Effector CD8-positive, alpha-beta T cell (primary cell): ENCODE data around the gene BSPRY.
"Not testable (repeated sequence)": the region's sequence is repeated elsewhere in the genome, so short reads cannot be mapped to it uniquely, and the experiment has no call there.

ENCODE experiments used
- DNase-seq: peaks from one replicate; lab custom pipeline; 2025; lab: John Stamatoyannopoulos, UW

BSPRY gene

GRCh38 chr9:113341712-113342410 is 7.5 kb upstream of the BSPRY start:
- no peak for DNase-seq

- DNase-seq: no peak
These were observed 5.6 kb upstream of the BSPRY start for GRCh38 chr9:113343732-113344231.

- DNase-seq: no peak
These were observed 4.2 kb upstream of the BSPRY start for GRCh38 chr9:113345190-113345589.

GRCh38 chr9:113345671-113346070 is 3.7 kb upstream of the BSPRY start:
- no peak for DNase-seq

- DNase-seq: no peak
These were observed 904 bp upstream of the BSPRY start for GRCh38 chr9:113348437-113348836.

- DNase-seq: no peak
These were observed 286 bp upstream of the BSPRY start for GRCh38 chr9:113349066-113349444.

GRCh38 chr9:113350107-113350661 is 843 bp downstream of the BSPRY start:
- no peak for DNase-seq

GRCh38 chr9:113350937-113351336 is 1.6 kb downstream of the BSPRY start:
- DNase-seq: no peak

GRCh38 chr9:113352006-113352405 is 2.7 kb downstream of the BSPRY start:
- no peak for DNase-seq

- no peak for DNase-seq
These were observed 3.1 kb downstream of the BSPRY start for GRCh38 chr9:113352411-113352810.

GRCh38 chr9:113355040-113355596 is 5.8 kb downstream of the BSPRY start:
- no peak for DNase-seq

GRCh38 chr9:113356686-113357292 is 7.4 kb downstream of the BSPRY start:
- no peak for DNase-seq

GRCh38 chr9:113359385-113359784 is 10.0 kb downstream of the BSPRY start:
- no peak for DNase-seq

- DNase-seq: no peak
These were observed 11.0 kb downstream of the BSPRY start for GRCh38 chr9:113360242-113360842.

- DNase-seq: no peak
These were observed 12.1 kb downstream of the BSPRY start for GRCh38 chr9:113361304-113362018.

- DNase-seq: no peak
These were observed 14.0 kb downstream of the BSPRY start for GRCh38 chr9:113363336-113363735.

- no peak for DNase-seq
These were observed 15.6 kb downstream of the BSPRY start for GRCh38 chr9:113364951-113365350.

GRCh38 chr9:113365652-113366051 is 16.3 kb downstream of the BSPRY start:
- DNase-seq: not testable (repeated sequence)

- no peak for DNase-seq
These were observed 19.1 kb downstream of the BSPRY start for GRCh38 chr9:113368348-113368981.

- no peak for DNase-seq
These were observed 19.9 kb downstream of the BSPRY start for GRCh38 chr9:113368982-113369854.

- DNase-seq: no peak
These were observed 20.5 kb downstream of the BSPRY start for GRCh38 chr9:113369855-113370140.
